NCI-H526 (cell line): ENCODE measurements around the gene OR2AT4.
"Not testable (repeated sequence)": the region's sequence is repeated elsewhere in the genome, so short reads cannot be mapped to it uniquely, and the experiment has no call there.

ENCODE experiments used
- DNase-seq, 2 experiments: peaks; one replicate each; lab custom pipeline; 2025; lab: John Stamatoyannopoulos, UW

OR2AT4 gene

DNA sequence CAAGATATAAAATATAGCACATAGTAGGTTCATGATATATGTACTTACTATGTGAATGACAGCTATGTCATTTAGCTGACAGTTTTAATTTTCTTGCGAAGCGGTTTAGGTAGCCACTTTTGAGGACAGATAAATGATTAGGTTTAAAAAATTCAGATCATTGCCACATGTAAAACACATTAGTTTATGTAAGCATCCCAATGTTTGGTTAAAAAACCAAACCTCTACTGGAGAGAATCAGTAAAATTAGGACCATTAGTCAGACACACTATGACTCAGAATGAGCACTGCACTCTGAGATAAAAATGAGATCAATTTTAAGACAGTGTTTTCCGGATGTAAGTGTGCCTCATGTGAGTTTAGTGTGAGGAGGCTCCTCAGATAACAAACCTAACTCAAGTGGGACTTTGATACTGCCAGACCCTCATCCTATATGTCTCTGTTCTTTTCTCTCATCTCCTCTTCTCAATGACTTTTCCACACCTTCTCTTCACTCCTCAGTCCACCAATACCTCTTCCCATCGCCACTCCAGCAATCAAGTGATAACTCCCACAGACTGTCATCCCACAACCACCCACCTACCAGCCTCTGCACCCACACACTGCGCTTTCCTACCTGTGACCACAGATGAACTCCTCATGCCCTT is 6.8 kb upstream of the OR2AT4 start:
- no peak for DNase-seq

DNA sequence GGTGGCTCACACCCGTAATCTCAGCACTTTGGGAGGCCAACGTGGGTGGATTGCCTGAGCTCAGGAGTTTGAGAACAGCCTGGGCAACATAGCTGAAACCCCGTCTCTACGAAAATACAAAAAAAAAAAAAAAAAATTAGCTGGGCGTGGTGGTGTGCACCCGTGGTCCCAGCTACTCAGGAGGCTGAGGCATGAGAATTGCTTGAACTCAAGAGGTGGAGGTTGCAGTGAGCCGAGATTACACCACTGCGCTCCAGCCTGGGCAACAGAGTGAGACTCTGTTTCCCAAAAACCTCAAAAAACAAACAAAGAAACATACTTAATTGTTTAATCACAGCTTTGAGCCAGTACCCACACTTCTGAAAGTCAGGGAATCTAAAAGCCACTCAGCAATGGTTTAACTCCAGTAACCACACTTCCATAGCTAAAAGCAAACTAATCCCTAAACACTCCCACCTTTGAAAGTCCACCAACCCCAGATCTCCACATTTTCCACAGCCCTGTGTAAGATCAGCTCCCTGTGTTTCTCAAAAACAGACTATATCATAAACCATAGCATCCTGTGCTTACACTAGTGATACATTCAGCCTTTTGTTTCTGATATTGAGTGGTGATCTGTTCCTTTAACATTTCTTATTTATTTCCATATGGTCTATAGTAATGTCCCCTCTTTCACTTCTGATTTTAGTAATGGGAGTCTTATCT is 4.9 kb upstream of the OR2AT4 start:
- DNase-seq: no peak

GRCh38 chr11:75100314-75100713 is 3.6 kb upstream of the OR2AT4 start:
- no peak for DNase-seq

GRCh38 chr11:75099635-75100034 is 3.0 kb upstream of the OR2AT4 start:
- DNase-seq: no peak

GRCh38 chr11:75098835-75099439 is 2.3 kb upstream of the OR2AT4 start:
- not testable (repeated sequence) for DNase-seq

DNA sequence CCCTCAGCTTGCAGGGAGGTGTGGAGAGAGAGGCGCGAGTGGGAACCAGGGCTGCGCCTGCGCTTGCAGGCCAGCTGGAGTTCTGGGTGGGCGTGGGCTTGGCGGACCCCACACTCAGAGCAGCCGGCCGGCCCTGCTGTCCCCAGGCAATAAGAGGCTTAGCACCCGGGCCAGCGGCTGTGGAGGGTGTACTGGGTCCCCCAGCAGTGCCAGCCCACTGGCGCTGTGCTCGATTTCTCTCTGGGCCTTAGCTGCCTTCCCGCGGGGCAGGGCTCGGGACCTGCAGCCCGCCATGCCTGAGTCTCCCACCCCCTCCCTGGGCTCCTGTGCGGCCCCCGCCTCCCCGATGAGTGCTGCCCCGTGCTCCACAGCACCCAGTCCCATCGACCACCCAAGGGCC is 1.5 kb upstream of the OR2AT4 start:
- not testable (repeated sequence) for DNase-seq

DNA sequence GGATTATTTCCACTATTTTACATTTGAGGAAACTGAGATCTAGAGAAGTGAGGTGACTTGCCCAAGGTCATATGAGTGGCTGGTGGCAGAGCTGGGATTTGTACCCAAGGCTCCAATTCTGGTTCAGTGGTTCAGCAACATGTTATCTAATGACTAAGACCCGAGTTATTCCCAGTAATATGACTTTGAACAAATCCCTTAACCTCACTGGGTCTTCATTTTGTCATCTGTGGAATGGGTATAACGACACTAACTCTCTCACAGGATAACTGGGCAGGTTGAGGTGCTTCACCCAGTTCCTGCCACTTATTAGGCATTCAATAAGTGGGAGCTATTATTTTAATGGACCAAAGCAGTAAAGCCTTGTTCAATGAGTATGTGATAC is 489 bp upstream of the OR2AT4 start:
- no peak for DNase-seq

DNA sequence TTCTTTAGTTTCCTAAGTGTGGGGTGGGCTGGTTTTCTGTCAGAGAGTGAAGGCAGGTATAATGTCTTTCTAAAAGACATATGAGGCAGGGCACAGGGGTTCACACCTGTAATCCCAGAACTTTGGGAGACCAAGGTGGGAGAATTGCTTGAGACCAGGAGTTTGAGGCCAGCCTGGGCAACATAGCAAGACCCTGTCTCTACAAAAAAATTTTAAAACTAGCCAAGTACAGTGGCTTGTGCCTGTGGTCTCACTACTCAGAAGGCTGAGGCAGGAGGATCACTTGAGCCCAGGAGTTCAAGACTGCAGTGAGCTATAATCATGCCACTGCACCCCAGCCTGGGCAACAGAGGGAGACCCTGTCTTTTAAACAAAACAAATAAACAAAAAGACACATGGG is 2.3 kb downstream of the OR2AT4 start:
- not testable (repeated sequence) for DNase-seq

GRCh38 chr11:75090671-75091177 is 6.0 kb downstream of the OR2AT4 start:
- DNase-seq: no peak

- DNase-seq: no peak
These were observed 9.1 kb downstream of the OR2AT4 start for GRCh38 chr11:75087319-75088305.

DNA sequence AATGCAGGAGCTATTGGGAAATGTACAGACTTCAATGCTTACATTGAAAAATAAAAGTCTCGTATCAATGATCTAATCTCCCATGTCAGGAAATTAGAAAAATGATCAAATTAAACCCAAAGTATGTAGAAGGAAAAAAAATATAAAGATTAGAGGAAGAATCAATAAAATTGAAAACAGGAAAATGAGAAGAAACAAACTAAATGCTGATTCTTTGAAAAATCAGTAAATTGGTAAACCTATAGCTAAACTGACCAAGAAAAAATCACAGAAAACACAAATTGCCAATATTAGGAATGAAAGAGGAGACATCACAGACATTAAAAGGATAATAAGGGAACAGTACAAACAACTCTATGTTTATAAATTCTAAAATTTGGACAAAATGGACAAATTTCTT is 11.8 kb downstream of the OR2AT4 start:
- no peak for DNase-seq

- DNase-seq: no peak
These were observed 13.5 kb downstream of the OR2AT4 start for GRCh38 chr11:75083217-75083605.

- no peak for DNase-seq
These were observed 14.0 kb downstream of the OR2AT4 start for GRCh38 chr11:75082601-75083216.

GRCh38 chr11:75079546-75079945 is 17.1 kb downstream of the OR2AT4 start:
- DNase-seq: no peak

- no peak for DNase-seq
These were observed 18.4 kb downstream of the OR2AT4 start for GRCh38 chr11:75078233-75078632.

- DNase-seq: no peak
These were observed 19.4 kb downstream of the OR2AT4 start for GRCh38 chr11:75077316-75077715.

DNA sequence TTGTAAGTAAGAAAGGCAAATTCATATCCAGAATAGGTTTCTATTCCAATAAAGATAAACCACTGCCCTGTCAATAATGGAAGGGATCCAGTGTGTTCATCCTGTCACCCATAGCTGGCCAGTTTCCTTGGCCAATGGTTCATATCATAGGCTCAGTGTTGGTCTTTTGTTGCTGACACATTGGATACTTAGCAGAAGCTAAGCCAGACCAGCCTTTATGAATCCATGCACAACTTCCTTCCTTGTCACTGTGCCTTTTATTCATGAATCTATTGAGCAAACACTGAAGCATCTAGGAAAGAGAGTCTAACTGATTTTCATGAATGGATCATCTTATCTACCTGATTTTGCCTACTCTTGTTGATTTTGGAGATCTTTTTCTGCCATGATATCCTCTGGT is 20.0 kb downstream of the OR2AT4 start:
- DNase-seq: no peak

- no peak for DNase-seq
These were observed 23.1 kb downstream of the OR2AT4 start for GRCh38 chr11:75073459-75074190.

GRCh38 chr11:75072582-75072981 is 24.1 kb downstream of the OR2AT4 start:
- DNase-seq: no peak

DNA sequence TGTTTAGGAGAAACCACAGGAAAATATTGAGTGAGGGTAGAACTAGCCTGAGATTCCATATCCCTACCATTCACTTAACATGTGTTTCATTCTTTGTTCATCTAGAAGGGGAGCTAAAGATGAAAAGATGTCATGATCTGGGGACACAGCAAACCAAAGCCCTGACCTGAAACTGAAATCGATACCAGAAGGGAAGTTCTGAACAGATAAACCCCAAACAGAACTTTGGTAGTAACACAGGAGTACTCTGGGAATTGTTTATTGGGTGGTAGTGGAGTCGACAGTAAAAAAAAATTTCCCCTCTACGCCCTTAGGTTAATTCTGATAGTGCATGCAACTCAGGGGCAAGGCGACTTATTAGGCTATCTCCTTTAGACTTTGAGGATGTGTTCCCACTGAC is 27.2 kb downstream of the OR2AT4 start:
- no peak for DNase-seq

- no peak for DNase-seq
These were observed 27.7 kb downstream of the OR2AT4 start for GRCh38 chr11:75068993-75069392.
